Suppressor macrophage treated with lipopolysaccharide for 4 hours (primary cell): Measurements from ENCODE around the gene PSME2.
A peak's percentile ranks its signal among the peaks of the same experiment; 100 is the strongest.
"Not testable (repeated sequence)": the region's sequence is repeated elsewhere in the genome, so short reads cannot be mapped to it uniquely, and the experiment has no call there.

Source experiments
- DNase-seq: peaks from one replicate; pipeline ENCODE4 v3.0.0-alpha.2; 2020

PSME2 gene

GRCh38 chr14:24110060-24110459, 36.4 kb downstream of the PSME2 start:
- DNase-seq: no peak

DNA sequence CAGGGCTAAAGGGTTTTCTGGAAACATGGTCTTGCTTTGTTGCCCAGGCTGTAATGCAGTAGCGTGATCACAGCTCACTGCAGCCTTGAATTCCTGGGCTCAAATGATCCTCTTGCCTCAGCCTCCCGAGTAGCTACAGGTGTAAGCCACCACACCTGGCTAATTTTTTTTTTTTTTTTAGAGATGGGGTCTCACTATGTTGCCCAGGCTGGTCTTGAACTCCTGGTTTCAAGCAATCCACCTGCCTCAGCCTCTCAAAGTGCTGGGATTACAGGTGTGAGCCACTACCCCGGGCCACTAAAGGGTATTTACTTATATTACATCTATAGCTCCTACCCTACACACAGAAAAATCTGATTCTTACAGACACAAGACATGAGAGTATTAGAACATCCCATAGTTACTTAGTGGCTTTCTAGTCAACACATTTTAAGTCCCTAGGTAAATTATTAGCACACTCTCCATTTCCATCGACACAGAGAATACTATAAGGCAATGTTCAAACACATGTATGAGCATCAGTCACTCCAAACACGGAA, 38.0 kb downstream of the PSME2 start:
- no peak for DNase-seq

GRCh38 chr14:24106672-24107271, 39.6 kb downstream of the PSME2 start:
- DNase-seq: no peak

DNA sequence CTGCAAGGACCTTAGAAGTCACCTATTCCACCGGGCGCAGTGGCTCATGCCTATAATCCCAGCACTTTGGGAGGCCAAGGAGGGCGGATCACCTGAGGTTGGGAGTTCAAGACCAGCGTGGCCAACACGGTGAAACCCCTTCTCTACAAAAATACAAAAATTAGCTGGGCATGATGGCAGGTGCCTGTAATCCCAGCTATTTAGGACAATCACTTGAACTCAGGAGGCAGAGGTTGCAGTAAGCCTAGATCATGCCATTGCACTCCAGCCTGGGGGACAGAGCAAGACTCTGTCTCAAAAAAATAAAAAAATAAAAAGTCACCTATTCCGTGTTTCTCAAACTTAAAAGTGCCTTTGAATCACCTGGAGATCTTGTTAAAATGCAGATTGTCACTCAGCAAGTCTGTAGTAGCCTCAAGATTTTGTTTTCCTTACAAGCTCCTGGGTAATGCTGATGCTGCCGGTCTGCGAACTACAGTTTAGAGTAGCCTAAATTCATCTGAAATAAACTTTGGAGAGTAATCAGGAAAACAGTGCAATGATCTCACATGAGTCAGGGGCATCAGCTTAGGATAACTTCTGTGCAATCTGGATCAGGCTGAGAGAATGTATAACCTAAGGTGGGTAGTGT, 40.7 kb downstream of the PSME2 start:
- not testable (repeated sequence) for DNase-seq

GRCh38 chr14:24103451-24103850, 43.0 kb downstream of the PSME2 start:
- no peak for DNase-seq

DNA sequence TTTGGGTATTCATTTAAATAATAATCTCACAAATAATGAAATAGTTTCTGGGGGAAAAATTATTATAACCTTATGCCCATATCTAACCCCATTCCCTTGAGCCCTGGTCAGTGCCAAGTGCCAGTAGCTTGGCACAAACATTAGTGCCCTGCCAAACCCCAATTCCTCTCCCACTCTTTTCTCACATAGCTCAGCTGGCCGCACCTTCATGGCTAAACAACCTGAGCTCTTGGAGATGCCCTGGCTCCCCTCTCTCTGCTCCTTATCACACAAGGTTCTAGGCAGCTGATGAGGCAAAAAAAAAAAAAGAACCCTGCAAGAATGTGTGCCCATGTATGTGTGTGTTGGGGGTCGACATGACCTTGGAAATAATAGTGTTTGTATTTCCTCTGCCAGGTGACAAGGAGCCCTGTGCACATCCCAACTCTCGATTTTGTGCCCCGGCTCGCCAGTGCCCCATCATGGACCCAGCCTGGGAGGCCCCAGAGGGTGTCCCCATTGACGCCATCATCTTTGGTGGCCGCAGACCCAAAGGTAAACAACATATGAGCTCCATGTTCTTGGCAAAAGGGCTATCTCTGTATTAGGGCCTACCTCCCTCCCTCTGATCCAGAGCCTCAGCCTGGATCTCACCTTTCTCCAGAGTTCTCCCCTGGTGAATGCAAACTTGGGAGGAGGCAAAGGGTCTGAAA, 43.9 kb downstream of the PSME2 start:
- DNase-seq: no peak

DNA sequence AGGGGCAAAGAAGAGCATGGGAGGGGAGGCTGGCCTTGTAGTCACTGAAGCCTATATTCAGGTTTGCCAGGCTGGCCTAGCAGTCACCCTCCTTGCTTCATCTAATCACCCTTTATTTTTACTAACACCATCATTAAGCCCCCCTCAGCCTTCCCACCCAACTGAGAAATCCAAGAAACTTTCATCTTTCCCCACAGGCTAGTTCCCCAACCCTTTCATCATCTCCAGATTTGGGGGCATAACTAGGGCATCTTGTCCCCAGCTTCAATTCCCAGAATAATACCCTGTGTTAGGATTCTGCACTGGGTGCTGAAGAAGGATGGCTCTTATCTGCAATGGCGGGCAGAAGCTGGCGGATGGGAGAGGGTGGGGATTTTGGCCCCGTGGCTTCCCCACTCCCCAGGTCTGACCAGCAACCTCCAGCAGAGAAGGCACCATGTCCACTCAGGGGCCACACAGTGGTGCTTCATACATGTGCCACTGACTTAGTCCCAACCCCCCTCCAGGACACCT, 45.4 kb downstream of the PSME2 start:
- no peak for DNase-seq

GRCh38 chr14:24100197-24100981, 46.0 kb downstream of the PSME2 start:
- DNase-seq: peak; percentile 32

DNA sequence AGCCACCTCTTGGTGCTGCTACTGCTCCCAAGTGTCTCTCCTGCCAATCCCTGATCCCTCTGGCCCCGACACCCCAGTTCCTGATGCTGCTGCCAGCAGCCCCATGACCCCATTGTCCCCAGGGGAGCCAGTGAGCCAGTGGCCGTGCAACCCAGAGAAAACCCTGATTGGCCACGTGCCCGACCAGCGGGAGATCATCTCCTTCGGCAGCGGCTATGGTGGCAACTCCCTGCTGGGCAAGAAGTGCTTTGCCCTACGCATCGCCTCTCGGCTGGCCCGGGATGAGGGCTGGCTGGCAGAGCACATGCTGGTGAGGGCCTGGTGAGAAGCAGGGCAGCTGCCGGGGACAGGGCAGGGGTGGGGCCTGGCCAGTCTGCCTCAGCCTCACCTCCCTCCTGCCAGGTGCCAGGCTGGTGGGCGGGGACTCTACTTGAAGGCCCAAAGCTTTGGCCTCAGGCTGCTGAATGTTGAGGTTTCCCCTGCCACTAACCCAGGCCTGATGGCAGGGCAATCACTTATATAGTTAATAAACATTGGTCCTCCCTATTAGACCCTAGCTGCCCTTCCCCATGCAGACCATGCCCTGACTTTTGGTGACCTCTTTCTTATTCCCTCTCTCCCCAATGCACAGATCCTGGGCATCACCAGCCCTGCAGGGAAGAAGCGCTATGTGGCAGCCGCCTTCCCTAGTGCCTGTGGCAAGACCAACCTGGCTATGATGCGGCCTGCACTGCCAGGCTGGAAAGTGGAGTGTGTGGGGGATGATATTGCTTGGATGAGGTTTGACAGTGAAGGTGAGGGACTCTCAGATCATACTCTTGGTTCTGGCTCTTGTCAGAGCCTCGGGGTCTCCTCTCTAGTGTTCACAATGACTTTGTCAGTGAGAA, 47.2 kb downstream of the PSME2 start:
- DNase-seq: no peak

- no peak for DNase-seq
Observed at GRCh38 chr14:24098229-24098926, 48.0 kb downstream of the PSME2 start.

DNA sequence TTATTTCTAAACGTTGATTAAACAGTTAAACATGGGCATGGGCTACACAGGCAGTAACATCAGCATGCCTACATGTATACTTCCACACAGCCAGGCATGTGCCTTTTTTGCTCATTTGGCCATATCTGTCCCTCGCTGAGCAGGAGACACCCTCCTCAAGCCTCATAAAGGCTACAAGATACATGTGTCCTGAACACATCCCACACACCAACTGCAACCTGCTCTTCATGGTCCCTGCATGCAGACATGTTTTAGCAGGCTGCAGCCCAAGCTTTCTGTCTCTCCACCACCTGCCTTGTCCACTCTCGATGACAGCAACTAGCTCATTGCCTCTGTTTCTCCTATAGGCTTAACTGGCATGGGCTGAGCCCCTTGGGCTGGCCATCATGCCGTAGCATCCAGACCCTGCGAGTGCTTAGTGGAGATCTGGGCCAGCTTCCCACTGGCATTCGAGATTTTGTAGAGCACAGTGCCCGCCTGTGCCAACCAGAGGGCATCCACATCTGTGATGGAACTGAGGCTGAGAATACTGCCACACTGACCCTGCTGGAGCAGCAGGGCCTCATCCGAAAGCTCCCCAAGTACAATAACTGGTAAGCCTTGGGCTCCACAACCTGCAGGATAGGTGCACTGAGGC, 49.7 kb downstream of the PSME2 start:
- no peak for DNase-seq

DNA sequence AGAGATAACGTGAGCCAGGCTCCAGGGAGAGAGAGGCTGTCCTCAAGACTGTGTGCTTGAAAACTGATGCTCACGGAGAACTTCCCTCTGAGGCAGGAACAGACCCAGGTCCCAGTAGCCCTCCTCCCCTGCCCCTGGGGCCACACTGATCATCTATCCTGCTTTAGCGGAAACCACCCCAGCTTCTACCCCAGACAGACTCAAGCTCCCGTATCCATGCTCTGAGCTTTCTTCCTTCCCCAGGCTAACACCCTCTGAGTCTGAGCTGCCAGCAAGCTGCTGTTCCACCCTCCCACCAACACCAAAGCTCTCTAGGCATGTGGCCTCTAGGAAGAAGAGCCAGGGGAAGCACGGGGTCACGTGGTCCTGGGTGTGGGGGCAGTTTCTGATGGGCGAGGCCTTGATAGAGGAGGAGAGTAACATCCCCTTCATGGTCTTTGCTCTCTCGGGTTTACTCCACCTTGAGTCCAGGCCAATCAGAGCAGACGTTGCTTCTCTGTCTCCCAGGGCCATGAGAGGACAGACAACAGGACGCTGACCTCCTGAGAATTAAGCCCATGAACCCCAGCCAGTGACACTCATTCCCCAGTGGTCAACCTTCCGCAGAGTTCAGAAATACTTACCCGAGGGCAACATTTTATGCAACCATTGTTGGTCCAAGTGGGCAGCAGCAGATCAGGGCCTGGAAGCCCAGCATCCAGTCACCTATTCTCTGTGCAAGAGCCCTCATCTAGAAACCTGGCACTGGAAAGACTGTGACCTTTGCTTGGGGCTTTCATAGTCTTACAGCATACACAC, 50.9 kb downstream of the PSME2 start:
- peak; percentile 82 for DNase-seq

GRCh38 chr14:24094841-24095270, 51.6 kb downstream of the PSME2 start:
- no peak for DNase-seq

DNA sequence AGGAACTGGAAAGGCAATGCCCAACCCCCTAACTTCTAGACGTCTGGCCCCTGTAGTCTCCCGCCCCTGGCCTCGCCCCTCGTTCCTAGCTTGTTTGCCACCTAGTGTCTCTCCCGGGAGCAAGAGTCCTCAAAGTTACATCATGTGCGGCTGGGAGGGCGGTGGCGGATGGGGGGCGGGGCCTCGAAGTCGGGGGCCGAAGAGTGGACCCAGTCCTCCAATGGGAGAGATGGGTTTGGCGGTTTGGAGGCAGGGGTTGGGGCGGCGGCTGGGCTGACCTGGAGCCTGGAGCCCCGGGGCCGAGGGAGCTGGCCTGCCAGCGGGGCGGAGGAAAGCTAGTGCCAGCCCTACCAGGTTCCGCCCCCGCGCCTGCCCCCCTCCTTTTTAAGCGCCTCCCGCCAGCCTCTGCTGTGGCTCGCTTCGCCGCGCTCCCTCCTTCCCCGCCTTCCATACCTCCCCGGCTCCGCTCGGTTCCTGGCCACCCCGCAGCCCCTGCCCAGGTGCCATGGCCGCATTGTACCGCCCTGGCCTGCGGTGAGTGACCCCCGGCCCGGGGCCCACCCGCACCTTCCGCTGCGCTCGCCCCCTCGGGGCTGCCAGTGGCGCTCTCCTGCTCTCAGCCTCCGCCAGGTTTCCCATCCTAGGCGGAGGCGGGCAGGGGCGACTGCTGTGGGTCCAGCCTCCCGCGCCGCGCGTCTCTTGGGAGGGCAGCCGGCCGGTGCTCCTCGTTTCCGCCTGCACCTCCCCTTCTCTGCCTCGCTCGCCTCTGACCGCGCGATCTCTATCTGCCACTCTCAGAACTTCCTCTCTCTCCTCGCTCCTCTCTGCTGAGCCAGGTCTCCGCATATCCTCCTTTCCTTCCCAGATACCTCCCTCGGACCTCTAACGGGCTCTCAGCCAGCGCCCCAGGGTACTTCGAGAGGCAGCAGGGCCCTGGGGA, 52.2 kb downstream of the PSME2 start, which contains the start of gene PCK2:
PCK2 (plus strand) TSS at position 411 of the 940 bp plus-strand sequence; CDS start at position 506, 95 bp downstream.
- DNase-seq: peak; percentile 93
